Measurements from ENCODE around the gene SLC3A2. TPM values are rescaled to one million over a fixed set of nuclear protein-coding genes. Genes with fewer than 3 reads are reported as not detected.

The SLC3A2 gene
- total RNA-seq, 1 donor from 2014 or later: 1,548 TPM

- no peaks in the 10 kb centered on the region for H3K36me3 ChIP-seq (ENCODE audit: control insufficient read depth, insufficient read depth, low read length)
- no peak for DNase-seq (ENCODE audit: low read depth)
- TF ChIP-seq CTCF (IDR thresholded peaks at IDR 0.05; ENCODE audit: insufficient read depth, low read length, severe bottlenecking): no peak
- H3K27me3 ChIP-seq (ENCODE audit: control insufficient read depth, insufficient read depth, low read length): no peaks in the 10 kb centered on the region
- no peak for FAIRE-seq
- H3K4me3 ChIP-seq (ENCODE audit: low read depth, low read length): no peak overlapping the region
These were observed 22.2 kb downstream of the SLC3A2 start for GRCh38 chr11:62902932-62903331.

- Histone ChIP-seq H3K36me3 (ENCODE audit: control insufficient read depth, insufficient read depth, low read length) (no peaks in the 10 kb centered on the region), H3K4me3 (ENCODE audit: low read depth, low read length) (no peak overlapping the region), H3K27me3 (ENCODE audit: control insufficient read depth, insufficient read depth, low read length) (no peaks in the 10 kb centered on the region)
- no peak for DNase-seq (ENCODE audit: low read depth)
- TF ChIP-seq CTCF (IDR thresholded peaks at IDR 0.05; ENCODE audit: insufficient read depth, low read length, severe bottlenecking): no peak
- FAIRE-seq: no peak
These were observed 24.6 kb downstream of the SLC3A2 start for GRCh38 chr11:62905296-62905695.

GRCh38 chr11:62905927-62906531, 25.3 kb downstream of the SLC3A2 start:
- no peak for FAIRE-seq
- TF ChIP-seq CTCF (IDR thresholded peaks at IDR 0.05; ENCODE audit: insufficient read depth, low read length, severe bottlenecking): peak; percentile 99
- H3K27me3 ChIP-seq (ENCODE audit: control insufficient read depth, insufficient read depth, low read length): no peaks in the 10 kb centered on the region
- no peak overlapping the region for H3K4me3 ChIP-seq (ENCODE audit: low read depth, low read length)
- no peaks in the 10 kb centered on the region for H3K36me3 ChIP-seq (ENCODE audit: control insufficient read depth, insufficient read depth, low read length)
- DNase-seq (ENCODE audit: low read depth): peak; percentile 68

GRCh38 chr11:62908468-62909072, 27.9 kb downstream of the SLC3A2 start:
- DNase-seq (ENCODE audit: low read depth) (no peak), FAIRE-seq (no peak)
- TF ChIP-seq CTCF (IDR thresholded peaks at IDR 0.05; ENCODE audit: insufficient read depth, low read length, severe bottlenecking): no peak
- Histone ChIP-seq H3K4me3 (ENCODE audit: low read depth, low read length) (no peak overlapping the region), H3K27me3 (ENCODE audit: control insufficient read depth, insufficient read depth, low read length) (no peaks in the 10 kb centered on the region), H3K36me3 (ENCODE audit: control insufficient read depth, insufficient read depth, low read length) (no peaks in the 10 kb centered on the region)

GRCh38 chr11:62909107-62909894, 28.6 kb downstream of the SLC3A2 start:
- H3K27me3 ChIP-seq (ENCODE audit: control insufficient read depth, insufficient read depth, low read length): no peaks in the 10 kb centered on the region
- DNase-seq (ENCODE audit: low read depth) (peak; percentile 62), FAIRE-seq (no peak)
- H3K4me3 ChIP-seq (ENCODE audit: low read depth, low read length): no peak overlapping the region
- no peaks in the 10 kb centered on the region for H3K36me3 ChIP-seq (ENCODE audit: control insufficient read depth, insufficient read depth, low read length)
- TF ChIP-seq CTCF (IDR thresholded peaks at IDR 0.05; ENCODE audit: insufficient read depth, low read length, severe bottlenecking): peak; percentile 62

All from bronchial epithelial cell (primary cell).